Measurements from ENCODE around the gene IPCEF1. TPM values are rescaled to one million over a fixed set of nuclear protein-coding genes. Genes with fewer than 3 reads are reported as not detected.
A peak's percentile ranks its signal among the peaks of the same experiment; 100 is the strongest.

The IPCEF1 gene
- total RNA-seq, 4 donors from 2014 or later, result 34.4 to 86.4 (median 73.6) TPM

- no peak for TF ChIP-seq POLR2A (IDR thresholded peaks at IDR 0.05)
- WGBS, 2 donors, result 85 to 98% methylated on average over 1 of the region's 1 CpG
- intact Hi-C loops (cut with DNase I), result no loop called here
These were observed 33.4 kb upstream of the IPCEF1 start for GRCh38 chr6:154390034-154390433.

GRCh38 chr6:154388803-154389202 is 32.2 kb upstream of the IPCEF1 start:
- no peaks in the 10 kb centered on the region for H3K27me3 ChIP-seq
- H3K9me3 ChIP-seq, result no peaks in the 10 kb centered on the region
- H3K36me3 ChIP-seq, result no peaks in the 10 kb centered on the region
- no peak for DNase-seq
- TF ChIP-seq POLR2A (IDR thresholded peaks at IDR 0.05) (no peak), CTCF (IDR thresholded peaks at IDR 0.05) (no peak)
- WGBS, 2 donors, result 97 to 99% methylated on average over 3 of the region's 3 CpGs
- intact Hi-C loops (cut with DNase I), result no loop called here
- no peak overlapping the region for H3K27ac ChIP-seq
- peaks cover under 1 to 7% of the 10 kb centered on the region in 2 donors for H3K4me1 ChIP-seq
- no peak overlapping the region for H3K4me3 ChIP-seq (replicated peaks in 1 of 3)

More at GRCh38 chr6:154390034-154390433, 33.4 kb upstream of the IPCEF1 start:
- no peaks in the 10 kb centered on the region for H3K27me3 ChIP-seq
- H3K4me3 ChIP-seq (replicated peaks in 1 of 3), result no peak overlapping the region
- no peak overlapping the region for H3K27ac ChIP-seq
- H3K36me3 ChIP-seq, result no peaks in the 10 kb centered on the region
- no peaks in the 10 kb centered on the region for H3K9me3 ChIP-seq
- no peaks in the 10 kb centered on the region for H3K4me1 ChIP-seq
- no peak for DNase-seq

GRCh38 chr6:154386848-154387717 is 30.5 kb upstream of the IPCEF1 start:
- Histone ChIP-seq H3K27me3 (no peaks in the 10 kb centered on the region), H3K4me3 (replicated peaks in 1 of 3) (no peak overlapping the region), H3K4me1 (peaks cover 2 to 7% of the 10 kb centered on the region in 2 donors), H3K9me3 (no peaks in the 10 kb centered on the region), H3K27ac (no peak overlapping the region), H3K36me3 (no peaks in the 10 kb centered on the region)
- no peak for DNase-seq
- TF ChIP-seq POLR2A (IDR thresholded peaks at IDR 0.05) (no peak), CTCF (IDR thresholded peaks at IDR 0.05) (no peak)
- WGBS, 2 donors, result 83 to 88% methylated on average over 5 of the region's 5 CpGs
- intact Hi-C loops (cut with DNase I), result no loop called here

GRCh38 chr6:154384191-154384590 is 27.6 kb upstream of the IPCEF1 start:
- Histone ChIP-seq H3K4me3 (replicated peaks in 1 of 3) (no peak overlapping the region), H3K4me1 (peaks cover 2 to 7% of the 10 kb centered on the region in 2 donors), H3K27me3 (no peaks in the 10 kb centered on the region), H3K9me3 (no peaks in the 10 kb centered on the region), H3K36me3 (no peaks in the 10 kb centered on the region), H3K27ac (peak overlapping the region; percentile 5 to 75 (median 47))
- TF ChIP-seq POLR2A (IDR thresholded peaks at IDR 0.05) (no peak), CTCF (IDR thresholded peaks at IDR 0.05) (no peak)
- intact Hi-C loops (cut with DNase I), result no loop called here
- no peak for DNase-seq
- WGBS, 2 donors, result 27 to 32% methylated on average over 2 of the region's 2 CpGs

GRCh38 chr6:154383273-154383672 is 26.7 kb upstream of the IPCEF1 start:
- intact Hi-C loops (cut with DNase I), result no loop called here
- Histone ChIP-seq H3K27ac (no peak overlapping the region), H3K9me3 (no peaks in the 10 kb centered on the region), H3K36me3 (no peaks in the 10 kb centered on the region), H3K4me3 (replicated peaks in 1 of 3) (no peak overlapping the region), H3K27me3 (no peaks in the 10 kb centered on the region), H3K4me1 (peaks cover 2 to 7% of the 10 kb centered on the region in 2 donors)
- DNase-seq, result no peak
- no peak for TF ChIP-seq POLR2A (IDR thresholded peaks at IDR 0.05)
- no peak for TF ChIP-seq CTCF (IDR thresholded peaks at IDR 0.05)
- WGBS, 2 donors, result 94 to 95% methylated on average over 6 of the region's 6 CpGs

Measured in thyroid gland (tissue), 4 donors.